ENCODE results near the gene ERC2. TPM values are rescaled to one million over a fixed set of nuclear protein-coding genes. Genes with fewer than 3 reads are reported as not detected.

Gene ERC2
- total and polyA plus RNA-seq, 2 of the 13 experiments (the other 11 are each of a cell fraction or from before 2014, with no cell fraction given), result 0.16 to 0.22 TPM

- no TSS peak for BruUV-seq (replicated peaks)
- H3K27me3 ChIP-seq (ENCODE audit: control insufficient read depth in 1 of 2, insufficient read depth in 2 of 2, low read length in 2 of 2), result no peaks in the 10 kb centered on the region
- no peaks in the 10 kb centered on the region for H3K4me1 ChIP-seq (ENCODE audit: insufficient read depth, low read length)
- intact Hi-C loops (cut with micrococcal nuclease; ENCODE audit: unreplicated experiment), result no loop called here
- in situ Hi-C loops (cut with HindIII; ENCODE audit: extremely low pct_ligation_motif_present, low pct_unique_long_range_greater_than_20kb), result no loop called here
- no peaks in the 10 kb centered on the region for H3K9me3 ChIP-seq (ENCODE audit: low read length)
- H2AFZ ChIP-seq (ENCODE audit: low read length), result no peak overlapping the region
- no peak for FAIRE-seq
- no peak for ATAC-seq
- ChIA-PET POLR2A (no interaction called here), CTCF (ENCODE audit: low intra/inter-chr PET ratio, low total read pairs) (no interaction called here)
- no peaks in the 10 kb centered on the region for H3K79me2 ChIP-seq (ENCODE audit: insufficient read depth, low read length)
- no peak overlapping the region for H3K4me3 ChIP-seq (replicated peaks in 1 of 3; ENCODE audit: insufficient read depth in 1 of 3, low read depth in 2 of 3, low read length in 3 of 3)
- no peak overlapping the region for H3K9ac ChIP-seq (ENCODE audit: insufficient read depth, low read depth, low read length)
- no peak overlapping the region for H3K27ac ChIP-seq (ENCODE audit: extremely low read length, insufficient read depth, low read length)
- DNase-seq (ENCODE audit: low spot score), result no peak
- H3K36me3 ChIP-seq (replicated peaks in 1 of 2; ENCODE audit: control insufficient read depth in 1 of 2, insufficient read depth in 2 of 2, low read length in 2 of 2), result no peaks in the 10 kb centered on the region
- H4K20me1 ChIP-seq (ENCODE audit: insufficient read depth, low read length), result no peaks in the 10 kb centered on the region
- no peak for TF ChIP-seq KAT8 (CRISPR knock-in tag; IDR thresholded peaks at IDR 0.05)
- no peak overlapping the region for H3K4me2 ChIP-seq (ENCODE audit: low read depth, low read length)
Measured at GRCh38 chr3:56200251-56200650, 268.0 kb downstream of the ERC2 start.

GRCh38 chr3:56197991-56198390 lies 270.3 kb downstream of the ERC2 start:
- no peak overlapping the region for H3K9ac ChIP-seq (ENCODE audit: insufficient read depth, low read depth, low read length)
- no peaks in the 10 kb centered on the region for H4K20me1 ChIP-seq (ENCODE audit: insufficient read depth, low read length)
- ChIA-PET POLR2A (no interaction called here), CTCF (ENCODE audit: low intra/inter-chr PET ratio, low total read pairs) (no interaction called here)
- ATAC-seq (no peak), DNase-seq (ENCODE audit: low spot score) (no peak), FAIRE-seq (no peak)
- H3K4me1 ChIP-seq (ENCODE audit: insufficient read depth, low read length), result no peaks in the 10 kb centered on the region
- no peak overlapping the region for H3K27ac ChIP-seq (ENCODE audit: extremely low read length, insufficient read depth, low read length)
- no peaks in the 10 kb centered on the region for H3K9me3 ChIP-seq (ENCODE audit: low read length)
- in situ Hi-C loops (cut with HindIII; ENCODE audit: extremely low pct_ligation_motif_present, low pct_unique_long_range_greater_than_20kb) (no loop called here), intact Hi-C loops (cut with micrococcal nuclease; ENCODE audit: unreplicated experiment) (no loop called here)
- H3K27me3 ChIP-seq (ENCODE audit: control insufficient read depth in 1 of 2, insufficient read depth in 2 of 2, low read length in 2 of 2), result no peaks in the 10 kb centered on the region
- no peak overlapping the region for H2AFZ ChIP-seq (ENCODE audit: low read length)
- H3K4me3 ChIP-seq (replicated peaks in 1 of 3; ENCODE audit: insufficient read depth in 1 of 3, low read depth in 2 of 3, low read length in 3 of 3), result no peak overlapping the region
- BruUV-seq (replicated peaks), result no TSS peak
- no peaks in the 10 kb centered on the region for H3K36me3 ChIP-seq (replicated peaks in 1 of 2; ENCODE audit: control insufficient read depth in 1 of 2, insufficient read depth in 2 of 2, low read length in 2 of 2)
- H3K4me2 ChIP-seq (ENCODE audit: low read depth, low read length), result no peak overlapping the region
- no peaks in the 10 kb centered on the region for H3K79me2 ChIP-seq (ENCODE audit: insufficient read depth, low read length)
- no peak for TF ChIP-seq ZBTB4 (CRISPR knock-in tag; IDR thresholded peaks at IDR 0.05; ENCODE audit: borderline replicate concordance)
- no peak for TF ChIP-seq ZNF354B (CRISPR knock-in tag; IDR thresholded peaks at IDR 0.05)
- no peak for TF ChIP-seq LCORL (IDR thresholded peaks at IDR 0.05)
- TF ChIP-seq LCORL (CRISPR knock-in tag; IDR thresholded peaks at IDR 0.05), result no peak
- no peak for TF ChIP-seq ZNF432 (CRISPR knock-in tag; IDR thresholded peaks at IDR 0.05; ENCODE audit: borderline replicate concordance)
- no peak for TF ChIP-seq TSC22D2 (CRISPR knock-in tag; IDR thresholded peaks at IDR 0.05; ENCODE audit: borderline replicate concordance)
- TF ChIP-seq ATF5 (CRISPR knock-in tag; IDR thresholded peaks at IDR 0.05; ENCODE audit: low read depth), result no peak
- no peak for TF ChIP-seq REPIN1 (CRISPR knock-in tag; IDR thresholded peaks at IDR 0.05; ENCODE audit: borderline replicate concordance, low read depth)
- TF ChIP-seq KDM6A (CRISPR knock-in tag; IDR thresholded peaks at IDR 0.05; ENCODE audit: low read depth), result no peak
- no peak for TF ChIP-seq U2AF1 (optimal IDR thresholded peaks at IDR 0.05; ENCODE audit: low read depth, low read length)
- no peak for TF ChIP-seq NFYC (CRISPR knock-in tag; IDR thresholded peaks at IDR 0.05)
